Upper lobe of left lung (tissue), 6 donors: ENCODE measurements around the gene ZSWIM1. TPM values are rescaled to one million over a fixed set of nuclear protein-coding genes. Genes with fewer than 3 reads are reported as not detected.

Experiments
- ATAC-seq, 2 donors: fragments of 200-7000 bp; cut with Tn5 transposase; one replicate each; pipeline ENCODE4 v1.9.1; 2022; ENCODE audit warnings: mild to moderate bottlenecking in 2 of 2, moderate library complexity in 2 of 2; ENCODE audit not compliant: low FRiP score in 2 of 2
- DNase-seq, 2 donors: peaks; one replicate each; pipeline ENCODE4 v3.0.0-alpha.2; 2019 to 2020
- H3K27ac ChIP-seq, 4 donors: fragments of 200-600 bp; sonication (generic); one replicate each; pipeline ENCODE4 v1.5.1; 2016 to 2019
- H3K27me3 ChIP-seq, 4 donors: fragments of 200-600 bp; sonication (generic); one replicate each; pipeline ENCODE4 v1.5.1; 2017 to 2019
- H3K36me3 ChIP-seq, 4 donors: fragments of 200-600 bp; sonication (generic); one replicate each; pipeline ENCODE4 v1.5.1; 2016 to 2019
- H3K4me1 ChIP-seq, 4 donors: fragments of 200-600 bp; sonication (generic); one replicate each; pipeline ENCODE4 v1.5.1; 2018 to 2019
- H3K4me3 ChIP-seq, 4 donors: fragments of 200-600 bp; sonication (generic); one replicate each; pipeline ENCODE4 v1.5.1; 2017 to 2019; ENCODE audit warnings: mild to moderate bottlenecking in 2 of 4, moderate library complexity in 1 of 4
- H3K9me3 ChIP-seq, 4 donors: fragments of 200-600 bp; sonication (generic); one replicate each; pipeline ENCODE4 v1.5.1; 2018 to 2019
- CTCF ChIP-seq, 6 experiments: fragments of 450-650 bp in 4 of 6; fragments of 200-600 bp in 2 of 6; sonication (generic) in 2 of 6; IDR thresholded peaks; one replicate each; pipeline ENCODE4 v1.5.1; 2016 to 2019; ENCODE audit warnings: antibody characterized with exemption in 6 of 6
- EP300 ChIP-seq, 4 donors: sonication (generic); formaldehyde crosslinking; IDR thresholded peaks; one replicate each; pipeline ENCODE4 v1.5.1; 2017; ENCODE audit warnings: antibody characterized with exemption in 4 of 4, control low read depth in 2 of 4
- POLR2A ChIP-seq, 4 donors: fragments of 450-650 bp; IDR thresholded peaks; one replicate each; pipeline ENCODE4 v1.5.1; 2016 to 2017; ENCODE audit warnings: antibody characterized with exemption in 4 of 4, mild to moderate bottlenecking in 2 of 4
- POLR2AphosphoS5 ChIP-seq, 2 donors: sonication (generic); formaldehyde crosslinking; IDR thresholded peaks; one replicate each; pipeline ENCODE4 v1.5.1; 2017; ENCODE audit warnings: antibody characterized with exemption in 2 of 2
- WGBS, 2 donors: methylation state at CpG; one replicate each; pipeline ENCODE4 v1.1.5; 2017 to 2018; 5-methylcytosine and 5-hydroxymethylcytosine counted together
- total RNA-seq, 6 donors: library from RNA; depleted of rRNA in 4 of 6; stranded (reverse); fragments of >200 nt in 4 of 6; gene quantifications; one replicate each; pipeline versions ENCODE4 v1.1.0 to v1.2.1, GENCODE V29; 2016 to 2021
- donor health status: DM: no; HTN: no; CAD: no; lungs with moderate emphysema.
- donor health status: DM: no; HTN: yes; CAD: no; lungs with severe emphysema.

ZSWIM1 gene
- total RNA-seq, 6 donors from 2014 or later: 4.2 to 9.7 (median 8.6) TPM

GRCh38 chr20:45902199-45902701 is 21.2 kb downstream of the ZSWIM1 start:
- WGBS, 2 donors: 92 to 97% methylated on average over 10 to 14 of the region's 14 CpGs
- H3K4me1 ChIP-seq: no peaks in the 10 kb centered on the region
- H3K27me3 ChIP-seq: no peaks in the 10 kb centered on the region
- no peak for DNase-seq
- TF ChIP-seq POLR2A (IDR thresholded peaks at IDR 0.05) (no peak), CTCF (IDR thresholded peaks at IDR 0.05) (no peak), POLR2AphosphoS5 (IDR thresholded peaks at IDR 0.05) (no peak), EP300 (IDR thresholded peaks at IDR 0.05) (no peak)
- H3K36me3 ChIP-seq: peaks cover 5 to 55% (median 22%) of the 10 kb centered on the region in 4 donors
- no peak overlapping the region for H3K27ac ChIP-seq
- ATAC-seq: no peak
- H3K4me3 ChIP-seq: no peak overlapping the region
- H3K9me3 ChIP-seq: no peaks in the 10 kb centered on the region

- Histone ChIP-seq H3K36me3 (peaks cover 0 to 30% (median 3%) of the 10 kb centered on the region in 4 donors), H3K27ac (no peak overlapping the region), H3K27me3 (no peaks in the 10 kb centered on the region), H3K4me1 (peaks cover 0 to 7% (median 2%) of the 10 kb centered on the region in 4 donors), H3K9me3 (no peaks in the 10 kb centered on the region), H3K4me3 (no peak overlapping the region)
- TF ChIP-seq POLR2A (IDR thresholded peaks at IDR 0.05) (no peak), EP300 (IDR thresholded peaks at IDR 0.05) (no peak), POLR2AphosphoS5 (IDR thresholded peaks at IDR 0.05) (no peak), CTCF (IDR thresholded peaks at IDR 0.05) (no peak)
- ATAC-seq (no peak), DNase-seq (no peak)
- WGBS, 2 donors: 82 to 84% methylated on average over 12 to 16 of the region's 16 CpGs
Measured at GRCh38 chr20:45904583-45905504, 23.8 kb downstream of the ZSWIM1 start.

DNA sequence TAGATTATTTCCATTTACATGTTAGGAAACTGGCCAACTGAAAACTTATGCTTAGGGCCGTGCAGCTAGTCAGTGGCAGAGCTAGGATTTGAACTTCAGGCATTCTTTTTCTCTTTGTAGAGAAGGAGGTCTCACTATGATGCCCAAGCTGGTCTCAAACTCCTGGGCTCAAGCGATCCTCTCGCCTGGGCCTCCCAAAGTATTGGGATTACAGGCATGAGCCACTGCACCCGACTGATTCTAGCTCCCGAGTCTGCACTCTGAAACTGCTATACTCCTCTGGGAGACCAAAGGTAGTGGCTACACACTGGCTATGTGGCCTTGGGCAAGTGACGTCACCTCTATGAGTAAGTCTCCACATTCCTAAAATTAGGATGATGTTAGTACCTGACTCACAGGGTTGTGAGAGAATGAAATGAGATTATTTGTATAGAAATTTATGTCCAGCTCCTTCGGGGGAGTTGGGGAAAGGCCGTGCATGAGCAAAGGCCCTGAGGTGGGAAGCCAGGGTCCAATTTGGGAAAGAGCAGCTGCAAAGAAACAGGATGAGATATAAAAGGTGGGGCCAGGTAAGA is 24.6 kb downstream of the ZSWIM1 start:
- WGBS, 2 donors: 90 to 91% methylated on average over 7 to 8 of the region's 8 CpGs
- DNase-seq (no peak), ATAC-seq (no peak)

GRCh38 chr20:45907219-45907948 is 26.4 kb downstream of the ZSWIM1 start:
- no peak for DNase-seq
- WGBS, 2 donors: 89 to 94% methylated on average over 14 to 17 of the region's 17 CpGs
- H3K27me3 ChIP-seq: no peaks in the 10 kb centered on the region

More for the DNA sequence above, 24.6 kb downstream of the ZSWIM1 start:
- H3K27me3 ChIP-seq: no peaks in the 10 kb centered on the region
- H3K36me3 ChIP-seq: peaks cover 0 to 26% (median 2%) of the 10 kb centered on the region in 4 donors
- no peak overlapping the region for H3K4me3 ChIP-seq
- no peaks in the 10 kb centered on the region for H3K9me3 ChIP-seq
- peaks cover 0 to 14% (median 7%) of the 10 kb centered on the region in 4 donors for H3K4me1 ChIP-seq
- no peak for TF ChIP-seq POLR2A (IDR thresholded peaks at IDR 0.05)
- TF ChIP-seq EP300 (IDR thresholded peaks at IDR 0.05): no peak
- TF ChIP-seq CTCF (IDR thresholded peaks at IDR 0.05): no peak
- no peak for TF ChIP-seq POLR2AphosphoS5 (IDR thresholded peaks at IDR 0.05)
- no peak overlapping the region for H3K27ac ChIP-seq

More at GRCh38 chr20:45907219-45907948, 26.4 kb downstream of the ZSWIM1 start:
- H3K36me3 ChIP-seq: peaks cover 0 to 18% (median 2%) of the 10 kb centered on the region in 4 donors
- H3K4me1 ChIP-seq: peaks cover 12 to 32% (median 21%) of the 10 kb centered on the region in 4 donors
- no peak overlapping the region for H3K4me3 ChIP-seq
- H3K27ac ChIP-seq: no peak overlapping the region
- no peak for TF ChIP-seq POLR2A (IDR thresholded peaks at IDR 0.05)
- no peak for TF ChIP-seq CTCF (IDR thresholded peaks at IDR 0.05)
- no peak for TF ChIP-seq EP300 (IDR thresholded peaks at IDR 0.05)
- TF ChIP-seq POLR2AphosphoS5 (IDR thresholded peaks at IDR 0.05): no peak
- H3K9me3 ChIP-seq: no peaks in the 10 kb centered on the region
- no peak for ATAC-seq
